Epithelial cell of esophagus (primary cell): Measurements from ENCODE around the gene NELL2.
A peak's percentile ranks its signal among the peaks of the same experiment; 100 is the strongest.
"Not testable (repeated sequence)": the region's sequence is repeated elsewhere in the genome, so short reads cannot be mapped to it uniquely, and the experiment has no call there.

ENCODE experiments used
- DNase-seq: peaks from one replicate; pipeline ENCODE4 v3.0.0; 2010; ENCODE audit warnings: low read depth
- H3K4me3 ChIP-seq: 2 replicates; pipeline ENCODE4 v1.5.1; 2011; ENCODE audit warnings: mild to moderate bottlenecking, low read length, control low read depth
- TF ChIP-seq, protein P1 (sequence below): IDR thresholded peaks from 2 replicates; pipeline ENCODE4 v1.5.1; 2011; ENCODE audit warnings: low read depth, mild to moderate bottlenecking, low read length, control low read depth, inconsistent platforms; ENCODE audit not compliant: insufficient read depth; ENCODE audit errors: missing control alignments

Gene NELL2

DNA sequence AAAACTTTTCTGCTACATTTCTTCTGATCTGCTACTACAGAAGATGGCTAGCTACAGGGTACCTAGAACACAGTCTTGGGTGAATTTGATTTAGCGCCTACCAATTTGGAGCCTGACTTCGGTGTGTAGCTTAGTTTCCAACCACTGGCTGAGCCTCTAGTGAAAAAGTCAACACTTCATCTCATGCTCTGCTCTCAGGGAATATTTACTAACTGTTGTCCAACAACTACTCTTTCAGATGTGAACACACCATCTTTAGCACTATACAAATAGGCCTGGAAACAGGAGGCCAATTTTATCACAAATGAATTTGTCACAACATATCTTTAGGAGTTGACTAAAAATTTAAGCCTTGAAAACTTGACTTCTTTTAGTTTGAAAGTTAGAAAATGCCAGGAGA lies 167.9 kb downstream of the NELL2 start:
- no peak for DNase-seq
- TF ChIP-seq, protein P1, sequence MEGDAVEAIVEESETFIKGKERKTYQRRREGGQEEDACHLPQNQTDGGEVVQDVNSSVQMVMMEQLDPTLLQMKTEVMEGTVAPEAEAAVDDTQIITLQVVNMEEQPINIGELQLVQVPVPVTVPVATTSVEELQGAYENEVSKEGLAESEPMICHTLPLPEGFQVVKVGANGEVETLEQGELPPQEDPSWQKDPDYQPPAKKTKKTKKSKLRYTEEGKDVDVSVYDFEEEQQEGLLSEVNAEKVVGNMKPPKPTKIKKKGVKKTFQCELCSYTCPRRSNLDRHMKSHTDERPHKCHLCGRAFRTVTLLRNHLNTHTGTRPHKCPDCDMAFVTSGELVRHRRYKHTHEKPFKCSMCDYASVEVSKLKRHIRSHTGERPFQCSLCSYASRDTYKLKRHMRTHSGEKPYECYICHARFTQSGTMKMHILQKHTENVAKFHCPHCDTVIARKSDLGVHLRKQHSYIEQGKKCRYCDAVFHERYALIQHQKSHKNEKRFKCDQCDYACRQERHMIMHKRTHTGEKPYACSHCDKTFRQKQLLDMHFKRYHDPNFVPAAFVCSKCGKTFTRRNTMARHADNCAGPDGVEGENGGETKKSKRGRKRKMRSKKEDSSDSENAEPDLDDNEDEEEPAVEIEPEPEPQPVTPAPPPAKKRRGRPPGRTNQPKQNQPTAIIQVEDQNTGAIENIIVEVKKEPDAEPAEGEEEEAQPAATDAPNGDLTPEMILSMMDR = no peak
- H3K4me3 ChIP-seq = no peak overlapping the region

- no peak for DNase-seq
- TF ChIP-seq, protein P1 = no peak
- no peak overlapping the region for H3K4me3 ChIP-seq
Observed at GRCh38 chr12:44703182-44703910, 172.8 kb downstream of the NELL2 start.

DNA sequence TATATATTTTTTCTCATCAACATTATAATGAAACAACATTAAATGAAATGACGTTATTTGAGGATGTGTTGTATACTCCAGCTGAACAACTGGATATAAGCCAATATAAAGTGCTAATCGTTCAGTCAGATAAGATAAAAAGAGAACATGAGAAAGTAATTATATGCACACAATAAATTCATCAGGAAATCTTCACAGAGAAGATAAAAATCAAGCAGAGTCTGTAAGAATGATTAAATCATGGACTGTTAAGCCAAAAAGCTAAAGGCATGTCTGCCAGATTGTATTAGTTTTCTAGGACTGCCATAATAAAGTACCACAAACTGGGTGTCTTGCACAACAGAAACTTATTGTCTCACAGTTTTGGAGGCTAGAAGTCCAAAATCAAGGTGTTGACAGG lies 178.6 kb downstream of the NELL2 start:
- DNase-seq = no peak
- no peak overlapping the region for H3K4me3 ChIP-seq
- TF ChIP-seq, protein P1 = no peak

DNA sequence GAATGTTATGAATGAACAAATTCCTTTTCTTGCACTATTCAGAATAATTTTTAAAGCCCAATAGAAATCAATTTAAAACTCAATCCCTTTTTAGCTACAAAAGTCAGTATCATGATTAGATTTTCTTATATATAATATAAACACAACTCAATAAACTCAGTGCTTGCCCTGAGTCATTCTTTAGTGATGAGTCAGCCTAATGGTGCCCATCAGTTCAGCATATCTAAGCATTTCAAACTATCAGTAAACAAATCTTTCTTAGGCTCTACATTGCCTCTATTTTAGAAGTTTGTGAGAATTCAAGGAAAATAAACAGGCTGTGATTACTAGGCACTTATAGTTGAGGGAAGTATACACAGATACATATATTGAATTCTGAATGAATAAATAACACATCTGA lies 179.6 kb downstream of the NELL2 start:
- no peak overlapping the region for H3K4me3 ChIP-seq
- TF ChIP-seq, protein P1 = no peak
- DNase-seq = peak; percentile 39

DNA sequence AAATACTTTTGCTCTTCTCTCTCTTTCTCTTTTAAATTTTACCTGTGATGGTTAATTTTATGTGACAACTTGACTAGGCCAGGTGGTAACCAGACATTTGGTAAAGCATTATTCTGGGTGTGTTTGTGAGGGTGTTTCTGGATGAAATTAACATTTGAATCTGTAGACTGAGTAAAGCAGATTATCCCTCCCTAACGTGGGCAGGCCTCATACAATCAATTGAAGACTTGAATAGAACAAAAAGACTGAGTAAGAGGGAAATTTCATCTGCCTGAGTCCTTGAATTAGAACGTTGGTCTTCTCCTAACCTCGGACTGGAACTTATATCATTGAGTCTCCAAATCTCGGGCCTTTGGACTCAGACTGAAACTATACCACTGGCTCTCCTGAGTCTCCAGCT lies 182.1 kb downstream of the NELL2 start:
- no peak overlapping the region for H3K4me3 ChIP-seq
- TF ChIP-seq, protein P1 = no peak

GRCh38 chr12:44689587-44689986 lies 186.5 kb downstream of the NELL2 start:
- TF ChIP-seq, protein P1 = no peak
- DNase-seq = no peak

More for the DNA sequence above, 182.1 kb downstream of the NELL2 start:
- DNase-seq = no peak

DNA sequence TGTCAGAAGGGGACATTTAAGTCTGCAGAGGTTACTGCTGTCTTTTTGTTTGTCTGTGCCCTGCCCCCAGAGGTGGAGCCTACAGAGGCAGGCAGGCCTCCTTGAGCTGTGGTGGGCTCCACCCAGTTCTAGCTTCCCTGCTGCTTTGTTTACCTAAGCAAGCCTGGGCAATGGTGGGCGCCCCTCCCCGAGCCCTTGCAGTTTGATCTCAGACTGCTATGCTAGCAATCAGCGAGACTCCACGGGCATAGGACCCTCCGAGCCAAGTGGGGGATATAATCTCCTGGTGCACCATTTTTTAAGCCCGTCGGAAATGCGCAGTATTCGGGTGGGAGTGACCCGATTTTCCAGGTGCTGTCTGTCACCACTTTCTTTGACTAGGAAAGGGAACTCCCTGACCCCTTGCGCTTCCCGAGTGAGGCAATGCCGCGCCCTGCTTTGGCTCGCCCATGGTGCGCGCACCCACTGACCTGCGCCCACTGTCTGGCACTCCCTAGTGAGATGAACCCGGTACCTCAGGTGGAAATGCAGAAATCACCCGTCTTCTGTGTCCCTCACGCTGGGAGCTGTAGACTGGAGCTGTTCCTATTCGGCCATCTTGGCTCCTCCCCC lies 189.2 kb downstream of the NELL2 start:
- not testable (repeated sequence) for DNase-seq, H3K4me3 ChIP-seq

More at GRCh38 chr12:44689587-44689986, 186.5 kb downstream of the NELL2 start:
- H3K4me3 ChIP-seq = no peak overlapping the region
